IMR-90 (cell line): ENCODE measurements around the gene TNRC6C. TPM values are rescaled to one million over a fixed set of nuclear protein-coding genes. Genes with fewer than 3 reads are reported as not detected.

Source experiments
- ATAC-seq: fragments of 200-7000 bp; cut with Tn5 transposase; 2 replicates; pipeline ENCODE4 v1.9.1; 2020; ENCODE audit warnings: low read depth, mild to moderate bottlenecking, moderate library complexity
- BruUV-seq: library from RNA; stranded (reverse); fragments of 400-500 nt; replicated peaks from 2 replicates; lab custom pipeline; 2021; lab: Mats Ljungman, UMichigan
- CTCF ChIA-PET: fragments of 300-600 bp; formaldehyde crosslinking; extraction: SDS; loops from one replicate; lab custom pipeline; 2021; ENCODE audit warnings: antibody characterized with exemption; lab: Yijun Ruan, JAX
- POLR2A ChIA-PET: fragments of 300-600 bp; sonication (Branson Sonifier 250); formaldehyde crosslinking; loops from one replicate; lab custom pipeline; 2022; ENCODE audit warnings: antibody characterized with exemption; ENCODE audit not compliant: unreplicated experiment; lab: Charles Lee
- DNase-seq: peaks from one replicate; pipeline ENCODE4 v3.0.0; 2013
- H2AFZ ChIP-seq: replicated peaks from 2 replicates; pipeline ENCODE3; 2013; ENCODE audit warnings: low read length, mild to moderate bottlenecking; ENCODE audit not compliant: poor library complexity
- H2AK5ac ChIP-seq: 2 replicates; pipeline ENCODE4 v1.6.1; 2013; ENCODE audit warnings: low read depth, low read length, inconsistent platforms
- H2AK9ac ChIP-seq: replicated peaks from 2 replicates; pipeline ENCODE3; 2013; ENCODE audit warnings: mild to moderate bottlenecking, low read depth, low read length, moderate library complexity; ENCODE audit not compliant: poor library complexity
- H2BK120ac ChIP-seq: 2 replicates; pipeline ENCODE4 v1.6.1; 2013; ENCODE audit warnings: low read depth, low read length, inconsistent platforms
- H2BK15ac ChIP-seq: 3 replicates; pipeline ENCODE4 v1.6.1; 2013; ENCODE audit warnings: low read depth, low read length, inconsistent platforms
- H2BK20ac ChIP-seq: 2 replicates; pipeline ENCODE4 v1.6.1; 2013; ENCODE audit warnings: low read depth, mild to moderate bottlenecking, inconsistent platforms, low read length, moderate library complexity
- H2BK5ac ChIP-seq: 2 replicates; pipeline ENCODE4 v1.6.1; 2013; ENCODE audit warnings: mild to moderate bottlenecking, low read depth, low read length, inconsistent platforms; ENCODE audit not compliant: poor library complexity, severe bottlenecking
- H3K14ac ChIP-seq: replicated peaks from 2 replicates; pipeline ENCODE4 v1.6.1; 2013; ENCODE audit warnings: low read depth, low read length, inconsistent platforms
- H3K18ac ChIP-seq: 2 replicates; pipeline ENCODE4 v1.6.1; 2013; ENCODE audit warnings: low read depth, low read length, control low read depth
- H3K23ac ChIP-seq: 2 replicates; pipeline ENCODE4 v1.6.1; 2013; ENCODE audit warnings: low read depth, low read length, inconsistent platforms
- H3K27ac ChIP-seq: 2 replicates; pipeline ENCODE4 v1.5.1; 2013; ENCODE audit warnings: mild to moderate bottlenecking, control low read depth, low read length; ENCODE audit not compliant: insufficient read depth
- H3K27me3 ChIP-seq: 2 replicates; pipeline ENCODE4 v1.6.1; 2013; ENCODE audit warnings: low read length; ENCODE audit not compliant: control insufficient read depth, insufficient read depth
- H3K36me3 ChIP-seq: 2 replicates; pipeline ENCODE4 v1.6.1; 2013; ENCODE audit warnings: low read length, mixed read lengths; ENCODE audit not compliant: control insufficient read depth, insufficient read depth
- H3K4ac ChIP-seq: 2 replicates; pipeline ENCODE4 v1.6.1; 2013; ENCODE audit warnings: low read depth, low read length, inconsistent platforms
- H3K4me1 ChIP-seq: 2 replicates; pipeline ENCODE4 v1.6.1; 2013; ENCODE audit warnings: low read length, mixed read lengths; ENCODE audit not compliant: control insufficient read depth, insufficient read depth
- H3K4me2 ChIP-seq: 2 replicates; pipeline ENCODE4 v1.6.1; 2013; ENCODE audit warnings: low read depth, mild to moderate bottlenecking, control low read depth, low read length, moderate library complexity
- H3K4me3 ChIP-seq: 2 replicates; pipeline ENCODE4 v1.5.1; 2013; ENCODE audit warnings: low read depth, mild to moderate bottlenecking, control low read depth, low read length, moderate library complexity; ENCODE audit not compliant: insufficient read depth
- H3K56ac ChIP-seq: 2 replicates; pipeline ENCODE4 v1.6.1; 2013; ENCODE audit warnings: low read length, inconsistent platforms; ENCODE audit not compliant: insufficient read depth; ENCODE audit errors: extremely low read depth
- H3K79me1 ChIP-seq, 2 experiments: 2 replicates each; pipeline ENCODE4 v1.6.1; 2013; ENCODE audit warnings: low read length in 2 of 2, inconsistent platforms in 1 of 2, low read depth in 1 of 2
- H3K9ac ChIP-seq: 2 replicates; pipeline ENCODE4 v1.6.1; 2013; ENCODE audit warnings: low read depth, low read length, control low read depth
- H3K9me1 ChIP-seq: 2 replicates; pipeline ENCODE4 v1.6.1; 2013; ENCODE audit warnings: low read length, inconsistent platforms; ENCODE audit not compliant: insufficient read depth
- H3K9me3 ChIP-seq: 2 replicates; pipeline ENCODE4 v1.6.1; 2013; ENCODE audit warnings: low read length; ENCODE audit not compliant: control insufficient read depth, insufficient read depth
- H4K20me1 ChIP-seq: 2 replicates; pipeline ENCODE4 v1.6.1; 2013; ENCODE audit warnings: low read length, inconsistent platforms; ENCODE audit not compliant: insufficient read depth
- H4K5ac ChIP-seq: 2 replicates; pipeline ENCODE4 v1.6.1; 2013; ENCODE audit warnings: mild to moderate bottlenecking, low read depth, low read length, control low read depth
- H4K8ac ChIP-seq, 2 experiments: 2 replicates each; pipeline ENCODE4 v1.6.1; 2013; ENCODE audit warnings: low read depth in 2 of 2, low read length in 2 of 2, control low read depth in 1 of 2, inconsistent platforms in 1 of 2
- H4K91ac ChIP-seq: 2 replicates; pipeline ENCODE4 v1.6.1; 2013; ENCODE audit warnings: low read depth, low read length, inconsistent platforms; ENCODE audit not compliant: insufficient read depth
- MAFK ChIP-seq: IDR thresholded peaks from 2 replicates; pipeline ENCODE4 v1.6.1; 2012; ENCODE audit warnings: low read depth, low read length, improper control_type of control experiment
- WGBS, 2 experiments: methylation state at CpG; one replicate each; pipeline versions ENCODE4 v1.1.5 to v1.1.7; 2013; ENCODE audit warnings: missing lambda C conversion rate in 2 of 2; ENCODE audit not compliant: insufficient read length in 1 of 2; ENCODE audit errors: extremely low coverage in 2 of 2; 5-methylcytosine and 5-hydroxymethylcytosine counted together
- dilution Hi-C: fragments of 300-500 bp; cut with HindIII; formaldehyde crosslinking; loops from one replicate; pipeline ENCODE4 v1.14.3; 2018; ENCODE audit warnings: low sequenced_read_pairs; ENCODE audit not compliant: unreplicated experiment
- in situ Hi-C: fragments of 300-500 bp; cut with MboI; formaldehyde crosslinking; loops from 3 replicates; pipeline ENCODE4 v1.14.3; 2019; ENCODE audit warnings: low sequenced_read_pairs, inconsistent platforms, mixed read lengths
- intact Hi-C: fragments of 100-400 bp; cut with micrococcal nuclease; formaldehyde crosslinking; loops from 2 replicates; pipeline ENCODE4 v1.10.0; 2022
- polyA plus RNA-seq, 3 experiments: library from polyadenylated mRNA; depleted of rRNA; stranded (reverse); fragments of >200 nt; gene quantifications; 2 replicates each; pipeline ENCODE4 v1.2.3, GENCODE V29; 2012; ENCODE audit warnings: low replicate concordance in 1 of 3
- total RNA-seq: library from RNA; depleted of rRNA; stranded (reverse); fragments of >200 nt; gene quantifications from 2 replicates; pipeline ENCODE4 v1.2.3, GENCODE V29; 2012

TNRC6C gene
- total and polyA plus RNA-seq, 2 of the 4 experiments (the other 2 are of a cell fraction) = 1.6 to 2.7 TPM

DNA sequence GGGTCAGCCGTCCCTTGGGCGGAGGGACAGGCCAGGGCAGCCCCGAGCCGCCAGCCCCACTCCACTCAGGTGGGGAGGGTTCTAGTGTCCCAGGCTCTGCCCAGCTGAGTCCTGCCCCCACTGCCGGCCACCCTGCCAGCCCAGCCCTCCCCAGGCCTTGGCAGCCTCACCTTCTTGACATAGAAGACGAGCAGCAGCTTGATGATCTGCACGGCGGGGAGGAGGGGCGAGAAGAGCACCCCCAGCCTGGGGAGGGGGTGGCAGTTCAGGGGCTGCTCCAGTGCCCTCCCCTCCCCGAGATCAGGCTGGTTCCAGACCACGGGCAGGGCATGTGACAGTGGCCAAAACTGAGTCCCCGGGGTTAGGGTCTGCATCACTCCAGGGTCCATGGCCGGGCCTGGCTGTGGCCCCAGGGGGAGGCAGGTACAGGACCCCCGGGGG is 160.3 kb downstream of the TNRC6C start:
- POLR2A ChIA-PET = no interaction called here
- H2AFZ ChIP-seq = no peak overlapping the region
- no peak overlapping the region for H3K9ac ChIP-seq
- no peaks in the 10 kb centered on the region for H3K79me1 ChIP-seq
- no peaks in the 10 kb centered on the region for H3K36me3 ChIP-seq
- no peaks in the 10 kb centered on the region; the same call in 1 of the 2 replicates for H4K20me1 ChIP-seq
- H2AK9ac ChIP-seq = no peak overlapping the region
- no peaks in the 10 kb centered on the region for H3K9me1 ChIP-seq
- H3K23ac ChIP-seq = no peak overlapping the region
- no peak overlapping the region for H2BK120ac ChIP-seq
- H3K27me3 ChIP-seq = peaks cover 11% of the 10 kb centered on the region; the same call in 1 of the 2 replicates
- no peak overlapping the region for H4K5ac ChIP-seq
- H2BK5ac ChIP-seq = no peak overlapping the region
- H2BK15ac ChIP-seq = no peak overlapping the region
- no peak overlapping the region for H4K91ac ChIP-seq
- H3K14ac ChIP-seq = no peak overlapping the region
- in situ Hi-C loops (loop anchor here (10.0 kb wide), 2 partner anchors 126 to 306 kb away; no protein-coding TSS in a partner anchor), dilution Hi-C loops (no loop called here), intact Hi-C loops (no loop called here)
- no TSS peak for BruUV-seq
- no peaks in the 10 kb centered on the region for H3K4me1 ChIP-seq
- no peak overlapping the region for H4K8ac ChIP-seq
- ATAC-seq = no peak
- CTCF ChIA-PET = no interaction called here
- H2BK20ac ChIP-seq = no peak overlapping the region
- no peak overlapping the region for H3K27ac ChIP-seq
- H3K9me3 ChIP-seq = no peaks in the 10 kb centered on the region
- no peak overlapping the region for H3K18ac ChIP-seq
- no peak overlapping the region for H3K4me2 ChIP-seq
- no peak overlapping the region for H3K4me3 ChIP-seq
- no peak for DNase-seq
- no peak overlapping the region for H3K56ac ChIP-seq
- no peak overlapping the region for H3K4ac ChIP-seq
- no peak overlapping the region for H2AK5ac ChIP-seq
- TF ChIP-seq MAFK = no peak
- WGBS, 2 experiments = 100% methylated on average over 2 of the region's 14 CpGs; no CpG with 5 or more reads in 1 of the 2 experiments
